H9 (cell line): ENCODE data around the gene ARHGAP26. TPM values are rescaled to one million over a fixed set of nuclear protein-coding genes. Genes with fewer than 3 reads are reported as not detected.

Source experiments
- DNase-seq: peaks from one replicate; pipeline ENCODE4 v3.0.0-alpha.2; 2017
- H2AFZ ChIP-seq: one replicate; pipeline ENCODE4 v1.6.1; 2013; ENCODE audit warnings: mild to moderate bottlenecking, low read length, control low read depth, moderate library complexity
- H2AK5ac ChIP-seq: 2 replicates; pipeline ENCODE4 v1.6.1; 2013; ENCODE audit warnings: low read length, control low read depth, mixed read lengths; ENCODE audit not compliant: insufficient read length
- H2BK120ac ChIP-seq: one replicate; pipeline ENCODE4 v1.6.1; 2013; ENCODE audit warnings: low read depth, mild to moderate bottlenecking, low read length, control low read depth, inconsistent platforms; ENCODE audit not compliant: poor library complexity, severe bottlenecking
- H2BK12ac ChIP-seq: 2 replicates; pipeline ENCODE4 v1.6.1; 2013; ENCODE audit warnings: low read length, control low read depth, mixed read lengths, low read depth; ENCODE audit not compliant: insufficient read length
- H2BK15ac ChIP-seq: 2 replicates; pipeline ENCODE4 v1.6.1; 2013; ENCODE audit warnings: low read depth, low read length, control low read depth
- H2BK20ac ChIP-seq: one replicate; pipeline ENCODE4 v1.6.1; 2013; ENCODE audit warnings: low read depth, mild to moderate bottlenecking, low read length, control low read depth, inconsistent platforms; ENCODE audit not compliant: poor library complexity, severe bottlenecking
- H2BK5ac ChIP-seq: 2 replicates; pipeline ENCODE4 v1.6.1; 2013; ENCODE audit warnings: low read length, control low read depth, mixed read lengths; ENCODE audit not compliant: insufficient read length
- H3K14ac ChIP-seq: 2 replicates; pipeline ENCODE4 v1.6.1; 2013; ENCODE audit warnings: low read length, control low read depth; ENCODE audit not compliant: insufficient read depth
- H3K18ac ChIP-seq: 2 replicates; pipeline ENCODE4 v1.6.1; 2013; ENCODE audit warnings: low read depth, mild to moderate bottlenecking, mixed read lengths, low read length, control low read depth; ENCODE audit not compliant: insufficient read length
- H3K23ac ChIP-seq: 2 replicates; pipeline ENCODE4 v1.6.1; 2013; ENCODE audit warnings: low read length, control low read depth, mixed read lengths, low read depth; ENCODE audit not compliant: insufficient read length
- H3K23me2 ChIP-seq: 2 replicates; pipeline ENCODE4 v1.6.1; 2013; ENCODE audit warnings: low read depth, mild to moderate bottlenecking, mixed read lengths, low read length, control low read depth; ENCODE audit not compliant: insufficient read length, poor library complexity, severe bottlenecking
- H3K27ac ChIP-seq: 2 replicates; pipeline ENCODE4 v1.5.1; 2013; ENCODE audit warnings: low read length, control low read depth, mixed read lengths, low read depth; ENCODE audit not compliant: insufficient read length
- H3K27me3 ChIP-seq: 2 replicates; pipeline ENCODE4 v1.6.1; 2013; ENCODE audit warnings: low read length, control low read depth, inconsistent platforms; ENCODE audit not compliant: insufficient read depth
- H3K4ac ChIP-seq: 2 replicates; pipeline ENCODE4 v1.6.1; 2013; ENCODE audit warnings: low read depth, mild to moderate bottlenecking, control low read depth, inconsistent platforms, low read length, moderate library complexity
- H3K4me1 ChIP-seq: 2 replicates; pipeline ENCODE4 v1.6.1; 2013; ENCODE audit warnings: low read length, control low read depth, inconsistent platforms; ENCODE audit not compliant: insufficient read depth
- H3K4me2 ChIP-seq: 2 replicates; pipeline ENCODE4 v1.6.1; 2013; ENCODE audit warnings: low read length, control low read depth, mixed read lengths; ENCODE audit not compliant: insufficient read length, insufficient read depth
- H3K56ac ChIP-seq: 2 replicates; pipeline ENCODE4 v1.6.1; 2013; ENCODE audit warnings: low read depth, mild to moderate bottlenecking, mixed read lengths, low read length, control low read depth; ENCODE audit not compliant: insufficient read length
- H3K79me1 ChIP-seq: 2 replicates; pipeline ENCODE4 v1.6.1; 2013; ENCODE audit warnings: low read depth, mild to moderate bottlenecking, moderate library complexity, low read length, control low read depth, inconsistent platforms; ENCODE audit not compliant: insufficient read depth, poor library complexity, severe bottlenecking
- H3K79me2 ChIP-seq: 2 replicates; pipeline ENCODE4 v1.6.1; 2013; ENCODE audit warnings: low read length, control low read depth, inconsistent platforms; ENCODE audit not compliant: insufficient read depth
- H3K9ac ChIP-seq: 2 replicates; pipeline ENCODE4 v1.6.1; 2013; ENCODE audit warnings: low read length, control low read depth, mixed read lengths; ENCODE audit not compliant: insufficient read length; ENCODE audit errors: extremely low read depth
- H3K9me3 ChIP-seq: one replicate; pipeline ENCODE4 v1.6.1; 2013; ENCODE audit warnings: low read depth, low read length, inconsistent platforms; ENCODE audit not compliant: control insufficient read depth
- H3T11ph ChIP-seq: one replicate; pipeline ENCODE4 v1.6.1; 2013; ENCODE audit warnings: mild to moderate bottlenecking, low read length, control low read depth, inconsistent platforms
- H4K20me1 ChIP-seq: one replicate; pipeline ENCODE4 v1.6.1; 2013; ENCODE audit not compliant: control insufficient read depth, insufficient read length, insufficient read depth
- H4K5ac ChIP-seq: 2 replicates; pipeline ENCODE4 v1.6.1; 2013; ENCODE audit warnings: low read depth, mild to moderate bottlenecking, mixed read lengths, low read length, control low read depth; ENCODE audit not compliant: insufficient read length
- H4K8ac ChIP-seq: replicated peaks from 2 replicates; pipeline ENCODE4 v1.6.1; 2013; ENCODE audit warnings: low read length, control low read depth, mixed read lengths, low read depth; ENCODE audit not compliant: insufficient read length
- H4K91ac ChIP-seq: 2 replicates; pipeline ENCODE4 v1.6.1; 2013; ENCODE audit warnings: low read depth, mild to moderate bottlenecking, moderate library complexity, mixed read lengths, low read length, control low read depth; ENCODE audit not compliant: insufficient read length
- H3K27ac Mint-ChIP-seq, 3 experiments: 2 replicates in 2 of 3; 3 replicates in 1 of 3; pipeline ENCODE4 v1.8.0; 2020 to 2021; ENCODE audit warnings: mixed read lengths in 3 of 3, mild to moderate bottlenecking in 1 of 3, moderate library complexity in 1 of 3
- H3K27me3 Mint-ChIP-seq: 2 replicates; pipeline ENCODE4 v1.8.0; 2021; ENCODE audit warnings: low read depth, mild to moderate bottlenecking, moderate library complexity, mixed read lengths
- H3K36me3 Mint-ChIP-seq, 3 experiments: 2 replicates in 2 of 3; 3 replicates in 1 of 3; pipeline ENCODE4 v1.8.0; 2020 to 2021; ENCODE audit warnings: low read depth in 3 of 3, mixed read lengths in 3 of 3; ENCODE audit not compliant: insufficient read depth in 1 of 3
- H3K4me1 Mint-ChIP-seq, 2 experiments: 2 replicates each; pipeline ENCODE4 v1.8.0; 2020; ENCODE audit warnings: mixed read lengths in 2 of 2
- H3K4me3 Mint-ChIP-seq, 2 experiments: 2 replicates in 1 of 2; 3 replicates in 1 of 2; pipeline ENCODE4 v1.8.0; 2020 to 2021; ENCODE audit warnings: mild to moderate bottlenecking in 2 of 2, mixed read lengths in 2 of 2, moderate library complexity in 1 of 2
- H3K9me3 Mint-ChIP-seq, 2 experiments: 2 replicates in 1 of 2; 3 replicates in 1 of 2; pipeline ENCODE4 v1.8.0; 2020; ENCODE audit warnings: mild to moderate bottlenecking in 2 of 2, mixed read lengths in 2 of 2, moderate library complexity in 1 of 2
- CTCF ChIP-seq: fragments of 200-600 bp; sonication (generic); conservative IDR thresholded peaks from 3 replicates; pipeline ENCODE4 v1.8.0; 2021; ENCODE audit warnings: antibody characterized with exemption, mild to moderate bottlenecking
- WGBS: extraction: QIAGEN DNeasy Blood & Tissue Kit; methylation state at CpG from one replicate; pipeline ENCODE4 v1.1.7; 2013; ENCODE audit warnings: missing lambda C conversion rate, low lambda C conversion rate, mixed read lengths; ENCODE audit not compliant: insufficient read length; ENCODE audit errors: extremely low coverage; 5-methylcytosine and 5-hydroxymethylcytosine counted together
- total RNA-seq: library from RNA; stranded (reverse); gene quantifications from 2 replicates; pipeline ENCODE4 v1.2.1, GENCODE V29; 2021

Gene ARHGAP26
- total RNA-seq, 1 experiment from 2014 or later, result 13.8 TPM

- Histone ChIP-seq H4K20me1 (no peaks in the 10 kb centered on the region), H3K4me1 (0 out of 2 replicates have a peak, but pooled peaks cover 2% of the 10 kb centered on the region), H2BK12ac (no peak overlapping the region), H2BK20ac (no peak overlapping the region), H3K4me2 (no peak overlapping the region), H3K23ac (no peak overlapping the region), H3K79me2 (no peaks in the 10 kb centered on the region), H4K91ac (no peak overlapping the region), H4K8ac (no peak overlapping the region), H3K14ac (no peak overlapping the region), H3K79me1 (no peaks in the 10 kb centered on the region), H3K27ac (no peak overlapping the region), H3K56ac (no peak overlapping the region), H3T11ph (no peak overlapping the region), H3K9ac (no peak overlapping the region), H4K5ac (no peak overlapping the region), H2AFZ (no peak overlapping the region), H3K23me2 (no peaks in the 10 kb centered on the region), H2AK5ac (no peak overlapping the region), H3K4ac (no peak overlapping the region), H2BK5ac (no peak overlapping the region), H2BK120ac (no peak overlapping the region), H3K9me3 (no peaks in the 10 kb centered on the region), H2BK15ac (no peak overlapping the region), H3K27me3 (no peaks in the 10 kb centered on the region), H3K18ac (no peak overlapping the region)
- no peak for TF ChIP-seq CTCF
- Mint-ChIP-seq H3K36me3 (no peaks in the 10 kb centered on the region), H3K9me3 (no peaks in the 10 kb centered on the region), H3K4me1 (peaks cover 18 to 24% of the 10 kb centered on the region in 2 experiments), H3K27me3 (no peaks in the 10 kb centered on the region), H3K4me3 (no peak overlapping the region), H3K27ac (no peak overlapping the region)
- no CpG with 5 or more reads among the region's 11 CpGs for WGBS
- no peak for DNase-seq
Observed at GRCh38 chr5:142803428-142804125, 33.4 kb downstream of the ARHGAP26 start.
